ENCODE measurements around the gene CERS3.

The CERS3 gene

GRCh38 chr15:100517846-100518245 is 10.9 kb downstream of the CERS3 start:
- TF ChIP-seq CTCF (IDR thresholded peaks at IDR 0.05; ENCODE audit: extremely low read depth, missing control alignments): no peak
- no peak for DNase-seq (ENCODE audit: low spot score)

- no peak for TF ChIP-seq CTCF (IDR thresholded peaks at IDR 0.05; ENCODE audit: extremely low read depth, missing control alignments)
- DNase-seq (ENCODE audit: low spot score): no peak
Observed at GRCh38 chr15:100516643-100517512, 11.9 kb downstream of the CERS3 start.

GRCh38 chr15:100515758-100516157 is 13.0 kb downstream of the CERS3 start:
- no peak for TF ChIP-seq CTCF (IDR thresholded peaks at IDR 0.05; ENCODE audit: extremely low read depth, missing control alignments)

GRCh38 chr15:100508641-100509300 is 20.0 kb downstream of the CERS3 start:
- TF ChIP-seq CTCF (IDR thresholded peaks at IDR 0.05; ENCODE audit: extremely low read depth, missing control alignments): no peak
- DNase-seq (ENCODE audit: low spot score): no peak

More at GRCh38 chr15:100515758-100516157, 13.0 kb downstream of the CERS3 start:
- DNase-seq (ENCODE audit: low spot score): no peak

- TF ChIP-seq CTCF (IDR thresholded peaks at IDR 0.05; ENCODE audit: extremely low read depth, missing control alignments): no peak
- no peak for DNase-seq (ENCODE audit: low spot score)
Observed at GRCh38 chr15:100502651-100503050, 26.1 kb downstream of the CERS3 start.

- DNase-seq (ENCODE audit: low spot score): no peak
- no peak for TF ChIP-seq CTCF (IDR thresholded peaks at IDR 0.05; ENCODE audit: extremely low read depth, missing control alignments)
Observed at GRCh38 chr15:100501117-100501516, 27.6 kb downstream of the CERS3 start.

Data from GM20000 (cell line).